Measurements from ENCODE around the gene OCA2. TPM values are rescaled to one million over a fixed set of nuclear protein-coding genes. Genes with fewer than 3 reads are reported as not detected.

The OCA2 gene
- total and polyA plus RNA-seq, 2 of the 13 experiments (the other 11 are each of a cell fraction or from before 2014, with no cell fraction given), result 0.02 to 0.05 TPM

- DNase-seq (ENCODE audit: low spot score) (no peak), ATAC-seq (peak; percentile 30), FAIRE-seq (no peak)
- intact Hi-C loops (cut with micrococcal nuclease; ENCODE audit: unreplicated experiment), result loop anchor here (1.0 kb wide), 2 partner anchors 13 to 38 kb away; no protein-coding TSS in a partner anchor
- POLR2A ChIA-PET, result no interaction called here
- Histone ChIP-seq H3K4me3 (replicated peaks in 1 of 3; ENCODE audit: insufficient read depth in 1 of 3, low read depth in 2 of 3, low read length in 3 of 3) (no peak overlapping the region), H3K27me3 (ENCODE audit: control insufficient read depth in 1 of 2, insufficient read depth in 2 of 2, low read length in 2 of 2) (no peaks in the 10 kb centered on the region), H2AFZ (ENCODE audit: low read length) (no peak overlapping the region), H3K36me3 (replicated peaks in 1 of 2; ENCODE audit: control insufficient read depth in 1 of 2, insufficient read depth in 2 of 2, low read length in 2 of 2) (no peaks in the 10 kb centered on the region), H4K20me1 (ENCODE audit: insufficient read depth, low read length) (no peaks in the 10 kb centered on the region), H3K4me1 (ENCODE audit: insufficient read depth, low read length) (peaks cover 14% of the 10 kb centered on the region), H3K9ac (ENCODE audit: insufficient read depth, low read depth, low read length) (no peak overlapping the region), H3K79me2 (ENCODE audit: insufficient read depth, low read length) (no peaks in the 10 kb centered on the region), H3K9me3 (ENCODE audit: low read length) (0 out of 2 replicates have a peak, but pooled peaks cover 5% of the 10 kb centered on the region), H3K4me2 (ENCODE audit: low read depth, low read length) (no peak overlapping the region), H3K27ac (ENCODE audit: extremely low read length, insufficient read depth, low read length) (no peak overlapping the region)
- CTCF ChIA-PET (ENCODE audit: low intra/inter-chr PET ratio, low total read pairs), result interaction anchor here (2.2 kb wide), 1 partner anchor 38 kb away, joined by 14 read pairs; no protein-coding TSS in a partner anchor
- WGBS (ENCODE audit: low lambda C conversion rate), result 67% methylated on average over 3 of the region's 4 CpGs
- BruUV-seq (replicated peaks), result no TSS peak
- no peak for TF ChIP-seq RAD51 (IDR thresholded peaks at IDR 0.05; ENCODE audit: borderline replicate concordance)
- no peak for TF ChIP-seq ZHX2 (IDR thresholded peaks at IDR 0.05; ENCODE audit: low read depth)
- TF ChIP-seq ZHX2 (CRISPR knock-in tag; IDR thresholded peaks at IDR 0.05; ENCODE audit: borderline replicate concordance), result no peak
- in situ Hi-C loops (cut with HindIII; ENCODE audit: extremely low pct_ligation_motif_present, low pct_unique_long_range_greater_than_20kb), result no loop called here
Measured at GRCh38 chr15:28085489-28086174, 13.5 kb downstream of the OCA2 start.

All from HepG2 (cell line).